IMR-90 (cell line): ENCODE measurements around the gene GABPB1.

Experiments used
- CEBPB ChIP-seq: IDR thresholded peaks from 2 replicates; pipeline ENCODE4 v1.6.1; 2012; ENCODE audit warnings: low read depth, low read length, improper control_type of control experiment
- FOS ChIP-seq: fragments of 150-350 bp; IDR thresholded peaks from 2 replicates; pipeline ENCODE4 v1.6.1; 2016; ENCODE audit warnings: low read depth, low read length
- MAZ ChIP-seq: IDR thresholded peaks from 2 replicates; pipeline ENCODE4 v1.6.1; 2012; ENCODE audit warnings: low read depth, mild to moderate bottlenecking, low read length, improper control_type of control experiment, moderate library complexity, borderline replicate concordance
- MXI1 ChIP-seq: IDR thresholded peaks from 2 replicates; pipeline ENCODE4 v1.6.1; 2012; ENCODE audit warnings: low read depth, mild to moderate bottlenecking, low read length, moderate library complexity, borderline replicate concordance
- NFE2L2 ChIP-seq: fragments of 150-350 bp; IDR thresholded peaks from 2 replicates; pipeline ENCODE4 v1.6.1; 2016; ENCODE audit warnings: low read depth, mild to moderate bottlenecking, low read length
- POLR2A ChIP-seq: IDR thresholded peaks from 2 replicates; pipeline ENCODE4 v1.6.1; 2012; ENCODE audit warnings: mild to moderate bottlenecking, low read depth, low read length
- RAD21 ChIP-seq: IDR thresholded peaks from 2 replicates; pipeline ENCODE4 v1.6.1; 2012; ENCODE audit warnings: low read length, improper control_type of control experiment
- RCOR1 ChIP-seq: IDR thresholded peaks from 2 replicates; pipeline ENCODE4 v1.6.1; 2012; ENCODE audit warnings: mild to moderate bottlenecking, low read length, improper control_type of control experiment; ENCODE audit not compliant: insufficient replicate concordance
- RFX5 ChIP-seq: IDR thresholded peaks from 2 replicates; pipeline ENCODE4 v1.8.0; 2012; ENCODE audit warnings: low read depth, mild to moderate bottlenecking, low read length, moderate library complexity
- SMC3 ChIP-seq: fragments of 150-350 bp; IDR thresholded peaks from 2 replicates; pipeline ENCODE4 v1.6.1; 2016; ENCODE audit warnings: low read depth, mild to moderate bottlenecking, antibody characterized with exemption, low read length, moderate library complexity
- TF ChIP-seq, protein P1 (sequence below): conservative IDR thresholded peaks from 2 replicates; pipeline ENCODE4 v1.5.1; 2012; ENCODE audit warnings: mild to moderate bottlenecking, low read depth, low read length, improper control_type of control experiment
- TF ChIP-seq, protein P2 (sequence below): fragments of 150-350 bp; IDR thresholded peaks from 2 replicates; pipeline ENCODE4 v1.6.1; 2017; ENCODE audit warnings: mild to moderate bottlenecking, antibody characterized with exemption, low read length, low read depth
- TF ChIP-seq, protein P3 (sequence below): fragments of 150-350 bp; IDR thresholded peaks from 2 replicates; pipeline ENCODE4 v1.6.1; 2016; ENCODE audit warnings: low read depth, mild to moderate bottlenecking, low read length, moderate library complexity, borderline replicate concordance

DNA sequence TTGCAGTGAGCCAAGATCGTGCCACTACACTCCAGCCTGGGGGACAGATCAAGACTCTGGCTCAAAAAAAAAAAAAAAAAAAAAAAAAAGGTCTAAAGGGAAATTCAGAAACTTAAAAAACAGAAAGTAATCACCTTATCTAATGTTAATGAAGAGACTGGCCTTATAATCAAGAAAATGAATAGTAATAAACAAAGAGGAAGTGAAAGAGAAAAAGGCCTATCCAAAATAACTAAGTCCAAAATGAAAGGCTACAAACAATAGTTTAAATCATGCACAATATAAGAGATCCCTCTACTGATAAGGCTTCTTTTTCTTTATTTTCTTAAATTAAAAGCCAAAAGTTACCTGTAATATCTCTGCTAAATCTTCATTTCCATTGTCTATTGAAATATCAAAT lies 52.4 kb downstream of the GABPB1 start:
- no peak for TF ChIP-seq RAD21
- no peak for TF ChIP-seq FOS
- TF ChIP-seq, protein P1, sequence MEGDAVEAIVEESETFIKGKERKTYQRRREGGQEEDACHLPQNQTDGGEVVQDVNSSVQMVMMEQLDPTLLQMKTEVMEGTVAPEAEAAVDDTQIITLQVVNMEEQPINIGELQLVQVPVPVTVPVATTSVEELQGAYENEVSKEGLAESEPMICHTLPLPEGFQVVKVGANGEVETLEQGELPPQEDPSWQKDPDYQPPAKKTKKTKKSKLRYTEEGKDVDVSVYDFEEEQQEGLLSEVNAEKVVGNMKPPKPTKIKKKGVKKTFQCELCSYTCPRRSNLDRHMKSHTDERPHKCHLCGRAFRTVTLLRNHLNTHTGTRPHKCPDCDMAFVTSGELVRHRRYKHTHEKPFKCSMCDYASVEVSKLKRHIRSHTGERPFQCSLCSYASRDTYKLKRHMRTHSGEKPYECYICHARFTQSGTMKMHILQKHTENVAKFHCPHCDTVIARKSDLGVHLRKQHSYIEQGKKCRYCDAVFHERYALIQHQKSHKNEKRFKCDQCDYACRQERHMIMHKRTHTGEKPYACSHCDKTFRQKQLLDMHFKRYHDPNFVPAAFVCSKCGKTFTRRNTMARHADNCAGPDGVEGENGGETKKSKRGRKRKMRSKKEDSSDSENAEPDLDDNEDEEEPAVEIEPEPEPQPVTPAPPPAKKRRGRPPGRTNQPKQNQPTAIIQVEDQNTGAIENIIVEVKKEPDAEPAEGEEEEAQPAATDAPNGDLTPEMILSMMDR = no peak
- no peak for TF ChIP-seq RCOR1
- TF ChIP-seq, protein P2, sequence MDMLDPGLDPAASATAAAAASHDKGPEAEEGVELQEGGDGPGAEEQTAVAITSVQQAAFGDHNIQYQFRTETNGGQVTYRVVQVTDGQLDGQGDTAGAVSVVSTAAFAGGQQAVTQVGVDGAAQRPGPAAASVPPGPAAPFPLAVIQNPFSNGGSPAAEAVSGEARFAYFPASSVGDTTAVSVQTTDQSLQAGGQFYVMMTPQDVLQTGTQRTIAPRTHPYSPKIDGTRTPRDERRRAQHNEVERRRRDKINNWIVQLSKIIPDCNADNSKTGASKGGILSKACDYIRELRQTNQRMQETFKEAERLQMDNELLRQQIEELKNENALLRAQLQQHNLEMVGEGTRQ = no peak
- TF ChIP-seq POLR2A = no peak
- TF ChIP-seq RFX5 = no peak
- no peak for TF ChIP-seq MXI1
- no peak for TF ChIP-seq SMC3
- no peak for TF ChIP-seq CEBPB
- TF ChIP-seq NFE2L2 = no peak
- TF ChIP-seq, protein P3, sequence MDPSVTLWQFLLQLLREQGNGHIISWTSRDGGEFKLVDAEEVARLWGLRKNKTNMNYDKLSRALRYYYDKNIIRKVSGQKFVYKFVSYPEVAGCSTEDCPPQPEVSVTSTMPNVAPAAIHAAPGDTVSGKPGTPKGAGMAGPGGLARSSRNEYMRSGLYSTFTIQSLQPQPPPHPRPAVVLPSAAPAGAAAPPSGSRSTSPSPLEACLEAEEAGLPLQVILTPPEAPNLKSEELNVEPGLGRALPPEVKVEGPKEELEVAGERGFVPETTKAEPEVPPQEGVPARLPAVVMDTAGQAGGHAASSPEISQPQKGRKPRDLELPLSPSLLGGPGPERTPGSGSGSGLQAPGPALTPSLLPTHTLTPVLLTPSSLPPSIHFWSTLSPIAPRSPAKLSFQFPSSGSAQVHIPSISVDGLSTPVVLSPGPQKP = no peak
- TF ChIP-seq MAZ = no peak
